ENCODE data around the gene DPYSL3. TPM values are rescaled to one million over a fixed set of nuclear protein-coding genes. Genes with fewer than 3 reads are reported as not detected.

Gene DPYSL3
- polyA plus RNA-seq, 1 of the 3 experiments (the other 2 are of a cell fraction): 123 TPM

- Histone ChIP-seq H3K4me1 (ENCODE audit: control insufficient read depth in 1 of 2, insufficient read depth in 2 of 2, low read depth in 1 of 2, low read length in 1 of 2) (peaks cover 28 to 38% of the 10 kb centered on the region in 2 experiments), H3K27ac (ENCODE audit: low read depth in 2 of 2, low read length in 1 of 2) (no peak overlapping the region; a peak in 1 of 4 replicates), H3K36me3 (replicated peaks in 1 of 2; ENCODE audit: control insufficient read depth in 1 of 2, insufficient read depth in 2 of 2, low read length in 1 of 2) (peaks cover 0 to 5% of the 10 kb centered on the region in 2 experiments), H3K9me3 (no peaks in the 10 kb centered on the region), H3K4me3 (ENCODE audit: low read depth in 2 of 2, low read length in 1 of 2) (peak overlapping the region; percentile 85 to 87; a peak in 1 of 4 replicates), H3K9ac (no peak overlapping the region), H2AFZ (ENCODE audit: low read depth) (no peak overlapping the region), H3K4me2 (peak overlapping the region; percentile 94; the same call in 1 of the 2 replicates), H4K20me1 (ENCODE audit: insufficient read depth) (peaks cover 54% of the 10 kb centered on the region), H3K9me2 (no peaks in the 10 kb centered on the region), H3K79me2 (ENCODE audit: insufficient read depth) (peaks cover 73% of the 10 kb centered on the region), H3K27me3 (ENCODE audit: insufficient read depth) (no peaks in the 10 kb centered on the region), H3F3A (replicated peaks; ENCODE audit: insufficient read depth) (peaks cover 11% of the 10 kb centered on the region)
- 87% methylated on average over 3 of the region's 3 CpGs for WGBS (ENCODE audit: low lambda C conversion rate)
- ChIA-PET POLR2A (no interaction called here), CTCF (interaction anchor here (0.9 to 8.8 kb wide), 9 partner anchors 18 to 918 kb away, joined by 3 to 118 read pairs (median 4); no protein-coding TSS in a partner anchor)
- no peak for TF ChIP-seq EZH2phosphoT487 (IDR thresholded peaks at IDR 0.05; ENCODE audit: borderline replicate concordance, low read depth)
- no peak for TF ChIP-seq MAX (IDR thresholded peaks at IDR 0.05; ENCODE audit: low read depth)
- TF ChIP-seq IRF3 (IDR thresholded peaks at IDR 0.05; ENCODE audit: low read depth, low read length): no peak
- TF ChIP-seq TEAD4 (IDR thresholded peaks at IDR 0.05; ENCODE audit: borderline replicate concordance, insufficient read depth): no peak
- TF ChIP-seq PBX3 (IDR thresholded peaks at IDR 0.05): no peak
- no peak for TF ChIP-seq TAF1 (IDR thresholded peaks at IDR 0.05; ENCODE audit: borderline replicate concordance, low read depth, low read length)
- no peak for TF ChIP-seq USF2 (IDR thresholded peaks at IDR 0.05; ENCODE audit: borderline replicate concordance, low read depth, low read length)
- TF ChIP-seq ELF1 (IDR thresholded peaks at IDR 0.05): no peak
- no peak for TF ChIP-seq RFX5 (IDR thresholded peaks at IDR 0.05; ENCODE audit: low read length)
- no peak for TF ChIP-seq ZBTB33 (IDR thresholded peaks at IDR 0.05; ENCODE audit: borderline replicate concordance, low read depth)
- TF ChIP-seq RAD21 (IDR thresholded peaks at IDR 0.05; ENCODE audit: low read length): no peak
- TF ChIP-seq FOSL2 (IDR thresholded peaks at IDR 0.05; ENCODE audit: borderline replicate concordance, low read depth): no peak
- TF ChIP-seq GABPA (IDR thresholded peaks at IDR 0.05; ENCODE audit: low read depth): no peak
- no peak for TF ChIP-seq REST (IDR thresholded peaks at IDR 0.05; ENCODE audit: low read depth, low read length)
- no peak for TF ChIP-seq SMC3 (IDR thresholded peaks at IDR 0.05; ENCODE audit: low read depth, low read length)
- TF ChIP-seq MXI1 (IDR thresholded peaks at IDR 0.05; ENCODE audit: low read depth, low read length): no peak
- DNase-seq: no peak
Observed at GRCh38 chr5:147451193-147451592, 58.7 kb downstream of the DPYSL3 start.

Measured in SK-N-SH (cell line).